Dendritic cell treated with granulocyte-macrophage colony-stimulating factor and Interleukin-4, amounts not matched to agents 40 ng/mL and 50 ng/mL, for 4 days (primary cell): ENCODE results near the gene CAPS.

ENCODE experiments used
- H3K27ac Mint-ChIP-seq: one replicate; pipeline ENCODE4 v1.8.0; 2022; ENCODE audit warnings: mild to moderate bottlenecking, mixed read lengths
- H3K27me3 Mint-ChIP-seq: one replicate; pipeline ENCODE4 v1.8.0; 2022; ENCODE audit warnings: mild to moderate bottlenecking, mixed read lengths
- H3K36me3 Mint-ChIP-seq: one replicate; pipeline ENCODE4 v1.8.0; 2022; ENCODE audit warnings: low read depth, mixed read lengths
- H3K4me1 Mint-ChIP-seq: one replicate; pipeline ENCODE4 v1.8.0; 2022; ENCODE audit warnings: low read depth, mixed read lengths
- H3K4me3 Mint-ChIP-seq: one replicate; pipeline ENCODE4 v1.8.0; 2022; ENCODE audit warnings: mild to moderate bottlenecking, moderate library complexity, mixed read lengths
- H3K9me3 Mint-ChIP-seq: one replicate; pipeline ENCODE4 v1.8.0; 2022; ENCODE audit warnings: mixed read lengths
- intact Hi-C: fragments of 100-400 bp; cut with micrococcal nuclease; formaldehyde crosslinking; loops from one replicate; pipeline ENCODE4 v1.15.0; 2022

CAPS gene

DNA sequence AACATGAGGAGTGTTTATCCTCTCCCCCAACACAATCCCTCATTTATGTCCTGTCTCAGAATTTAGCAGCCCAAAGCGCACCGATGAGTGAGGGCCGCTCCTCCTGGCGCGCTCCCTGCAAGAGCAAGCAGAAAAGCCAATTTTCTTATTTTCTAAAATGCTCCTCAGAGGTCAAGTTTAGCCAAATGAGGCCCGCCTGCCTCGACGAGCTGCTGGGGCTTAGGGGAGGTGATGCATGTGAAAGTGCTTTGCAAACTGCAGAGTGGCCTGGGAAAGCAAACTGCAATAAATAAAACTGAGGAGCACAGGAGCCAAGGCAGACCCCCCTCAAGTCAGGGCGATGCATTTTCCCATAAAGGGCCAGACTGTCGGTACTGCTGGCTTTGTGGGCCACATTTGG, 29.0 kb downstream of the CAPS start:
- Mint-ChIP-seq H3K27ac (no peak overlapping the region), H3K4me1 (peaks cover 23% of the 10 kb centered on the region), H3K4me3 (no peak overlapping the region), H3K9me3 (no peaks in the 10 kb centered on the region), H3K36me3 (peaks cover 80% of the 10 kb centered on the region), H3K27me3 (no peaks in the 10 kb centered on the region)
- intact Hi-C loops = no loop called here

DNA sequence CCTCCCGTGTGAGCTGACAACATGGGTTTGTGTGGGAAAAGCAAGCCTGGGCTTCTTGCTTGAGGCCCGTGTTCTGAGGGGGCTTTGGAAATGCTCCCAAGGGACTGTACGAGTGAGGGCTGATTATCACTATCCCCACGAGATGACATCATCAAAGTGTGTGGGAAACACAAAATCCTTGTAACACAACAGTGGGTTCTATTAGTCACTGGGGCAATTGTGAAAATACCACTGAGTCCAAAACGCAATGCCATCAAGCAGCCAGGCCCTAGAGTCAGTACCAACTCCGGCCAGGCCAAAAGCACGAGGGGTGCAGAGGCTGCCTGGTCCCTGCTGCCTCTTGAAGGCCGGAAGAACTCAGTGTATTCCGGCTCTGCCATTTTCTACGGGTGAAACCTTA, 29.6 kb downstream of the CAPS start:
- Mint-ChIP-seq H3K27ac (no peak overlapping the region), H3K4me1 (peaks cover 29% of the 10 kb centered on the region), H3K4me3 (no peak overlapping the region), H3K9me3 (no peaks in the 10 kb centered on the region), H3K27me3 (no peaks in the 10 kb centered on the region), H3K36me3 (peaks cover 74% of the 10 kb centered on the region)
- intact Hi-C loops = no loop called here

DNA sequence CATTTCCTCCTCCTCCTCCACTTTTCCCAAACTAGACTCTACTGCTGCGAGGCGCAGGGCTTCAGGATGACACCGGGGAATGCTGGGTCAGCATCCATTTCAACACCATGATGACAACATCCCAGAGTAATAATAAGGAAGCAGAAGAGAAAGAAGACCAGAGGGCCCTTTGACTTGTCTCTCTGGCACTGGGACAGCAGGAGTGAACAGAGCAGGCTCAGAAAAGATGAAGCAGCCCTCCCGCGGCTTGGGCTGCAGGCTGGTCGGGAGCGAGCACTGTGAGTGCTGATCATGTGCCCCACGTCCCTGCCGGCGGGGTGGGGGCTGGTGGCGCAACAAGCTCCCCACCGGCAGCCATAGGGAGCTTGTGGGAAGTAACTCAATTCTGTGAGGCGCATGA, 33.4 kb downstream of the CAPS start:
- peaks cover 67% of the 10 kb centered on the region for H3K4me1 Mint-ChIP-seq
- intact Hi-C loops = loop anchor here (2.0 kb wide), 1 partner anchor 15 kb away; no protein-coding TSS in a partner anchor
- no peaks in the 10 kb centered on the region for H3K9me3 Mint-ChIP-seq
- no peaks in the 10 kb centered on the region for H3K27me3 Mint-ChIP-seq
- peak overlapping the region; percentile 91 for H3K27ac Mint-ChIP-seq
- peak overlapping the region; percentile 69 for H3K4me3 Mint-ChIP-seq
- peaks cover 58% of the 10 kb centered on the region for H3K36me3 Mint-ChIP-seq

- H3K4me3 Mint-ChIP-seq = no peak overlapping the region
Measured at GRCh38 chr19:5948752-5949564, 34.9 kb downstream of the CAPS start.

GRCh38 chr19:5949792-5950305, 35.8 kb downstream of the CAPS start:
- peak overlapping the region; percentile 43 for H3K4me3 Mint-ChIP-seq
- peak overlapping the region; percentile 91 for H3K27ac Mint-ChIP-seq
- H3K4me1 Mint-ChIP-seq = peaks cover 91% of the 10 kb centered on the region
- peaks cover 54% of the 10 kb centered on the region for H3K36me3 Mint-ChIP-seq
- H3K27me3 Mint-ChIP-seq = no peaks in the 10 kb centered on the region
- intact Hi-C loops = no loop called here
- H3K9me3 Mint-ChIP-seq = no peaks in the 10 kb centered on the region

More at GRCh38 chr19:5948752-5949564, 34.9 kb downstream of the CAPS start:
- Mint-ChIP-seq H3K4me1 (peaks cover 82% of the 10 kb centered on the region), H3K27me3 (no peaks in the 10 kb centered on the region), H3K27ac (peak overlapping the region; percentile 91), H3K36me3 (peaks cover 57% of the 10 kb centered on the region), H3K9me3 (no peaks in the 10 kb centered on the region)
- intact Hi-C loops = no loop called here

DNA sequence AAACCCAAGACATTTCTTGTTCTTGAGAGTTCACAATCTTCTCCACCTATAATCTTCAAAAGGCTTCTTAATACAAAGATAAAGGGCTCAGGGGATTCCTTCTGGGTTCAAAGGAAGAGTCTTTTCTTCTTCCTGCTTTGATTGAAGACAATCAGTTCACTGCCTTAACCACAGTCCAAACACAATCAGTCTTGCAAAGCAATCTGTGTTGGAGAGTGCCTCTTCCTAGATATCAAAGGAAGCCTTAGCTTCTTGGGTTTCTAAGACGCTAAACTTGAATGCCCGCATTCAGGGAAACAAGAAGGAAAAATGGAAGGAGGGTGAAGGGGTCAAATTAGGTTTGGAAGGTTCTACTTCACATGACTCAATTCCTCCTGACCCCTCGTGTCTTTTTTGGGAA, 36.7 kb downstream of the CAPS start:
- peak overlapping the region; percentile 72 for H3K4me3 Mint-ChIP-seq
- H3K9me3 Mint-ChIP-seq = no peaks in the 10 kb centered on the region
- intact Hi-C loops = no loop called here
- peak overlapping the region; percentile 91 for H3K27ac Mint-ChIP-seq
- peaks cover 98% of the 10 kb centered on the region for H3K4me1 Mint-ChIP-seq
- H3K36me3 Mint-ChIP-seq = peaks cover 45% of the 10 kb centered on the region
- H3K27me3 Mint-ChIP-seq = no peaks in the 10 kb centered on the region

DNA sequence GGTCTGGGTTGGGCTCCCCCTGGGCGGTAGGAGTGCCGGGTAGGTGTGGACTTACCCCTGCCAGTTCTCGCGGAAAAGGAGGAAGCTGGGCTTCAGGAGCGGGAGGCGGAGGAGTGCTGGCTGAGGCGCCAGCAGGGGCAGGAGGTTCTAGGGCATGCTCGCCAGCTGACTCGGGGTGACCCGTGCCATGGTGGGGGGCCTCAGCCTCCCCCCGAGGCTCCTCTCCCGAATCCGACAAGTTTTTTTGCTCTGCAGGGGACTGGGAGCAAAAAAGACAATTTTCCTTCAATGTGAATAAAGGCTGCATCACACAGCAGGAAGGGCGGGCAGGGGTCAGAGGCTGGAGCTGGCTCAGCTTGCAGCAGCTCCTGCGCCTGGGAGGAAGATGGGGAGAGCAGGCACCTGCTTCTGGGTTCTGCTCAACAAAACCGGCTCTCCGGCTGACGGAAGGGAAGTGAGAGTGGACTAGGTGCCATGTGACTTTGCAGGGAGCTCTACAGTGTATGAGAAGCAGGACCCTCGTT, 37.3 kb downstream of the CAPS start:
- no peaks in the 10 kb centered on the region for H3K9me3 Mint-ChIP-seq
- intact Hi-C loops = no loop called here
- H3K4me1 Mint-ChIP-seq = peaks cover 98% of the 10 kb centered on the region
- no peaks in the 10 kb centered on the region for H3K27me3 Mint-ChIP-seq
- peaks cover 40% of the 10 kb centered on the region for H3K36me3 Mint-ChIP-seq
- H3K4me3 Mint-ChIP-seq = peak overlapping the region; percentile 72
- peak overlapping the region; percentile 91 for H3K27ac Mint-ChIP-seq

- intact Hi-C loops = no loop called here
- Mint-ChIP-seq H3K27ac (peak overlapping the region; percentile 91), H3K4me1 (peaks cover 98% of the 10 kb centered on the region), H3K36me3 (peaks cover 47% of the 10 kb centered on the region), H3K4me3 (peak overlapping the region; percentile 72), H3K27me3 (no peaks in the 10 kb centered on the region), H3K9me3 (no peaks in the 10 kb centered on the region)
Measured at GRCh38 chr19:5952193-5953029, 38.4 kb downstream of the CAPS start.

GRCh38 chr19:5953030-5953589, 39.1 kb downstream of the CAPS start:
- no peak overlapping the region for H3K4me3 Mint-ChIP-seq
- peaks cover 47% of the 10 kb centered on the region for H3K36me3 Mint-ChIP-seq
- intact Hi-C loops = no loop called here
- no peaks in the 10 kb centered on the region for H3K27me3 Mint-ChIP-seq
- no peaks in the 10 kb centered on the region for H3K9me3 Mint-ChIP-seq
- H3K27ac Mint-ChIP-seq = peak overlapping the region; percentile 91
- peaks cover 98% of the 10 kb centered on the region for H3K4me1 Mint-ChIP-seq

DNA sequence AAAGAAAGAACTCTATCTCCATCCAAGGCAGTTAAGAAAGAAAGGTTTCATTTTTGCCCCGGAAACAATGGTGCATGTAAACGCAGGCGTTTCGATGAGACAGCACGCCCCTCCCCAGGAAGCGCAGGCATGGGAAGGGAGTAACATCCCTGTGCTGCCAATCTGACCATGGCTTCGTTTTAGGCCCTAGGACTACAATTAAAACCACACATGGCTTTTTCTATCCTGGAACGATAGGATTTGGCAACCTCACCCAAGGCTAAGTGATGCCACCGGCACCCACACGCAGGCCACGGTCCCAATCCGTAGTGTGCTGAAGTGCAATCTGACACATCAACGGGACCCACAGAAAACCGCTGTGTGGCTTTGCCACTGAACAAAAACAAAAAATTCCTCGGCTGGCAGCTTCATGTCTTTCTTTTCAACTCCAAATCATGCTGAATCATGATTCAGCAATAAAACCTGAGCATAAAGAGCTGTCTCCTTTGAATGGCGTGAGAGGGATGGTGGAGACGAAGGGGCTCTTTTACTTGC, 39.7 kb downstream of the CAPS start:
- Mint-ChIP-seq H3K27me3 (no peaks in the 10 kb centered on the region), H3K4me1 (peaks cover 96% of the 10 kb centered on the region), H3K4me3 (peak overlapping the region; percentile 58), H3K36me3 (peaks cover 52% of the 10 kb centered on the region), H3K9me3 (no peaks in the 10 kb centered on the region), H3K27ac (peak overlapping the region; percentile 91)
- intact Hi-C loops = no loop called here

GRCh38 chr19:5954293-5954692, 40.2 kb downstream of the CAPS start:
- peaks cover 96% of the 10 kb centered on the region for H3K4me1 Mint-ChIP-seq
- intact Hi-C loops = no loop called here
- H3K36me3 Mint-ChIP-seq = peaks cover 52% of the 10 kb centered on the region
- no peaks in the 10 kb centered on the region for H3K27me3 Mint-ChIP-seq
- H3K4me3 Mint-ChIP-seq = peak overlapping the region; percentile 58
- H3K27ac Mint-ChIP-seq = peak overlapping the region; percentile 91
- H3K9me3 Mint-ChIP-seq = no peaks in the 10 kb centered on the region

DNA sequence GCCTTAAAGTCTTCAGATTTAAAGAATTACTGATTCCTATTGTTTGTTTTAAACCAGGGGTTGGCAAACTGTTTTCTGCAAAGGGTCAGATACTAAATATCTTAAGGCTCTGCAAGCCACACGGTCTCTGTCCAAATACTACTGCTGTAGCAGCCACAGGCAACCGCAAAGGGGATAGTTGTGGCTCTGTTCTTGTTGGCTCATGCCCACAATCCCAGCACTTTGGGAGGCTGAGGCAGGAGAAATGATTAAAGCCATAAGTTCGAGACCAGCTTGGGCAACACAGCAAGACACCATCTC, 41.5 kb downstream of the CAPS start:
- no peak overlapping the region for H3K27ac Mint-ChIP-seq
- H3K4me3 Mint-ChIP-seq = no peak overlapping the region
- no peaks in the 10 kb centered on the region for H3K9me3 Mint-ChIP-seq

DNA sequence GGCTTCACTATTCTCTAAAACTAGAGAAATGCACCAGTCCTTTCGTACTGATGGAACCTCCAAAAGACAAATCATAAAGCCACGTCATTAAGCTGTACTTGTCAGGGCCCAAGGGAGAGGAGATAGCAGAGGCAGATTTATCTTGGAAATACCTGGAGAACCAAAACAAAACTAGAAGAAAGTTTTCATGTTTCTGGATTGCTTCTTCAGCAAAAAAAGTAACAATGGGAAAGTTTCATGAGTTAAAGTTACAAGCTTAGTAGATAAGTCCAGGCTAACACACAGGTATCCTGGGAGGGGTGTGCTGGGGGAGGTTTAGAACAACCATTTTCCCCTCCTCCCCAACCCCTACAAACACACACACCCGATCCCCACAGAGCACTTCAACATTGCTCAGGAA, 42.3 kb downstream of the CAPS start:
- Mint-ChIP-seq H3K4me1 (peaks cover 94% of the 10 kb centered on the region), H3K9me3 (no peaks in the 10 kb centered on the region), H3K27me3 (no peaks in the 10 kb centered on the region), H3K4me3 (no peak overlapping the region), H3K27ac (peak overlapping the region; percentile 63), H3K36me3 (peaks cover 40% of the 10 kb centered on the region)
- intact Hi-C loops = no loop called here

More for the DNA sequence above, 41.5 kb downstream of the CAPS start:
- intact Hi-C loops = no loop called here
- Mint-ChIP-seq H3K27me3 (no peaks in the 10 kb centered on the region), H3K36me3 (peaks cover 43% of the 10 kb centered on the region), H3K4me1 (peaks cover 94% of the 10 kb centered on the region)
